SK-N-SH treated with all-trans-retinoic acid at 6 μM for 48 hours (cell line): ENCODE results near the gene NXPE4.

Source experiments
- ATAC-seq: fragments of 200-7000 bp; cut with Tn5 transposase; 3 replicates; pipeline ENCODE4 v1.9.1; 2020; ENCODE audit warnings: mild to moderate bottlenecking, moderate library complexity
- ARNTL ChIP-seq: fragments of 450-650 bp; formaldehyde crosslinking; IDR thresholded peaks from 2 replicates; pipeline ENCODE4 v1.5.0; 2020; ENCODE audit warnings: low read depth, mild to moderate bottlenecking, moderate library complexity, borderline replicate concordance
- BACH2 ChIP-seq: fragments of 250-450 bp; sonication (Bioruptor Pico); IDR thresholded peaks from 2 replicates; pipeline ENCODE4 v1.9.0; 2021; ENCODE audit warnings: mild to moderate bottlenecking, borderline replicate concordance
- CREB5 ChIP-seq: fragments of 250-450 bp; sonication (Bioruptor Pico); IDR thresholded peaks from 2 replicates; pipeline ENCODE4 v1.5.1; 2020; ENCODE audit warnings: low read depth, mild to moderate bottlenecking, moderate library complexity
- CSDC2 ChIP-seq: fragments of 250-450 bp; sonication (Bioruptor Pico); IDR thresholded peaks from 2 replicates; pipeline ENCODE4 v1.5.0; 2020; ENCODE audit warnings: mild to moderate bottlenecking, moderate library complexity
- CSRNP3 ChIP-seq: fragments of 250-450 bp; sonication (Bioruptor Pico); IDR thresholded peaks from 2 replicates; pipeline ENCODE4 v1.5.1; 2021; ENCODE audit warnings: mild to moderate bottlenecking, moderate library complexity
- ESRRG ChIP-seq: fragments of 250-450 bp; sonication (Bioruptor Pico); IDR thresholded peaks from 2 replicates; pipeline ENCODE4 v1.6.1; 2021; ENCODE audit warnings: mild to moderate bottlenecking
- GLIS3 ChIP-seq: fragments of 250-450 bp; sonication (Bioruptor Pico); IDR thresholded peaks from 2 replicates; pipeline ENCODE4 v1.5.0; 2020; ENCODE audit warnings: mild to moderate bottlenecking, moderate library complexity
- ISL1 ChIP-seq: fragments of 250-450 bp; sonication (Bioruptor Pico); IDR thresholded peaks from 2 replicates; pipeline ENCODE4 v2.1.2; 2022; ENCODE audit warnings: mild to moderate bottlenecking, moderate library complexity
- OSR1 ChIP-seq: fragments of 250-450 bp; sonication (Bioruptor Pico); IDR thresholded peaks from 2 replicates; pipeline ENCODE4 v1.8.0; 2022; ENCODE audit warnings: moderate library complexity, mild to moderate bottlenecking, inconsistent platforms
- PATZ1 ChIP-seq: fragments of 250-450 bp; sonication (Bioruptor Pico); IDR thresholded peaks from 2 replicates; pipeline ENCODE4 v1.8.0; 2020; ENCODE audit warnings: mild to moderate bottlenecking, moderate library complexity, borderline replicate concordance
- POU6F1 ChIP-seq: fragments of 250-450 bp; sonication (Bioruptor Pico); IDR thresholded peaks from 2 replicates; pipeline ENCODE4 v1.8.0; 2021; ENCODE audit warnings: low read depth, mild to moderate bottlenecking, moderate library complexity, borderline replicate concordance
- PPARA ChIP-seq: fragments of 250-450 bp; sonication (Bioruptor Pico); IDR thresholded peaks from 2 replicates; pipeline ENCODE4 v1.5.0; 2020; ENCODE audit warnings: mild to moderate bottlenecking, borderline replicate concordance
- RARB ChIP-seq: fragments of 250-450 bp; sonication (Bioruptor Pico); IDR thresholded peaks from 2 replicates; pipeline ENCODE4 v1.8.0; 2021; ENCODE audit warnings: mild to moderate bottlenecking, moderate library complexity
- SNAI2 ChIP-seq: fragments of 250-450 bp; sonication (Bioruptor Pico); IDR thresholded peaks from 2 replicates; pipeline ENCODE4 v1.5.0; 2020; ENCODE audit warnings: mild to moderate bottlenecking, moderate library complexity
- TCF4 ChIP-seq: fragments of 250-450 bp; sonication (Bioruptor Pico); IDR thresholded peaks from 2 replicates; pipeline ENCODE4 v1.8.0; 2021; ENCODE audit warnings: mild to moderate bottlenecking, moderate library complexity, borderline replicate concordance
- TSHZ2 ChIP-seq: fragments of 250-450 bp; sonication (Bioruptor Pico); IDR thresholded peaks from 2 replicates; pipeline ENCODE4 v1.5.0; 2020; ENCODE audit warnings: mild to moderate bottlenecking, moderate library complexity
- ZC3H10 ChIP-seq: fragments of 250-450 bp; sonication (Bioruptor Pico); IDR thresholded peaks from 2 replicates; pipeline ENCODE4 v1.5.1; 2021; ENCODE audit warnings: mild to moderate bottlenecking, moderate library complexity
- ZFP3 ChIP-seq: fragments of 250-450 bp; sonication (Bioruptor Pico); IDR thresholded peaks from 2 replicates; pipeline ENCODE4 v1.5.0; 2020; ENCODE audit warnings: mild to moderate bottlenecking, moderate library complexity
- ZFP30 ChIP-seq: fragments of 450-650 bp; formaldehyde crosslinking; IDR thresholded peaks from 2 replicates; pipeline ENCODE4 v1.5.0; 2022; ENCODE audit warnings: mild to moderate bottlenecking, moderate library complexity
- ZNF70 ChIP-seq: fragments of 450-650 bp; formaldehyde crosslinking; IDR thresholded peaks from 2 replicates; pipeline ENCODE4 v1.5.0; 2020; ENCODE audit warnings: mild to moderate bottlenecking, moderate library complexity
- ZNF8 ChIP-seq: fragments of 450-650 bp; formaldehyde crosslinking; IDR thresholded peaks from 2 replicates; pipeline ENCODE4 v1.5.0; 2020; ENCODE audit warnings: mild to moderate bottlenecking, moderate library complexity

NXPE4 gene

GRCh38 chr11:114616516-114616915 is 20.9 kb upstream of the NXPE4 start:
- no peak for ATAC-seq
- no peak for TF ChIP-seq ZC3H10 (CRISPR knock-in tag)
- TF ChIP-seq GLIS3 = no peak
- no peak for TF ChIP-seq PATZ1
- no peak for TF ChIP-seq TCF4 (CRISPR knock-in tag)
- no peak for TF ChIP-seq ZFP30
- TF ChIP-seq SNAI2 (CRISPR knock-in tag) = no peak
- TF ChIP-seq ZNF70 (CRISPR knock-in tag) = no peak
- TF ChIP-seq CREB5 (CRISPR knock-in tag) = no peak
- no peak for TF ChIP-seq TSHZ2 (CRISPR knock-in tag)
- TF ChIP-seq ARNTL (CRISPR knock-in tag) = no peak
- no peak for TF ChIP-seq POU6F1 (CRISPR knock-in tag)
- no peak for TF ChIP-seq PPARA (CRISPR knock-in tag)
- no peak for TF ChIP-seq ISL1

- no peak for ATAC-seq
- TF ChIP-seq ESRRG (CRISPR knock-in tag) (no peak), TSHZ2 (CRISPR knock-in tag) (no peak), ZFP3 (CRISPR knock-in tag) (no peak), OSR1 (CRISPR knock-in tag) (no peak), CSRNP3 (CRISPR knock-in tag) (no peak), CREB5 (CRISPR knock-in tag) (no peak), BACH2 (CRISPR knock-in tag) (no peak), GLIS3 (no peak), POU6F1 (CRISPR knock-in tag) (no peak), ZNF8 (CRISPR knock-in tag) (no peak), ARNTL (CRISPR knock-in tag) (no peak), CSDC2 (no peak), ZC3H10 (CRISPR knock-in tag) (no peak), ZFP30 (no peak), PPARA (CRISPR knock-in tag) (no peak), TCF4 (CRISPR knock-in tag) (no peak), RARB (CRISPR knock-in tag) (no peak), ISL1 (no peak)
Measured at GRCh38 chr11:114615448-114616361, 20.1 kb upstream of the NXPE4 start.
